ENCODE data around the gene ACVR1. TPM values are rescaled to one million over a fixed set of nuclear protein-coding genes. Genes with fewer than 3 reads are reported as not detected.
A peak's percentile ranks its signal among the peaks of the same experiment; 100 is the strongest.

The ACVR1 gene
- total RNA-seq: 59.5 and 66.6 TPM in 2 replicates
- long read RNA-seq, transcript ACVR1-207 (11 exons, 2,861 nt): major isoform, 41 of 114 reads
- long read RNA-seq, partial matches to known transcripts: 30 of 114 reads
- long read RNA-seq, other reads (novel, unspliced or antisense): 43 of 114 reads

- H3K36me3 Mint-ChIP-seq (ENCODE audit: unreplicated experiment): no peaks in the 10 kb centered on the region
- TF ChIP-seq CTCF (IDR thresholded peaks at IDR 0.05): peak; percentile 45
- H3K9me3 Mint-ChIP-seq (ENCODE audit: unreplicated experiment): no peaks in the 10 kb centered on the region
- H3K27me3 Mint-ChIP-seq (ENCODE audit: unreplicated experiment): no peaks in the 10 kb centered on the region
- peak; percentile 97 for DNase-seq (ENCODE audit: extremely low spot score, unreplicated experiment)
- H3K27ac Mint-ChIP-seq (ENCODE audit: unreplicated experiment): peak within 1 kb of the TSS; percentile 96
- peak within 1 kb of the TSS; percentile 93 for H3K4me3 Mint-ChIP-seq (ENCODE audit: unreplicated experiment)
- H3K4me1 Mint-ChIP-seq (ENCODE audit: unreplicated experiment): peaks cover 41% of the 10 kb centered on the region
Observed at GRCh38 chr2:157876066-157876785, at the start of gene ACVR1. Gene ACVR1, minus strand, starts transcription at chr2:157876330. Its CDS starts 76,837 bp downstream, at chr2:157799493.

DNA sequence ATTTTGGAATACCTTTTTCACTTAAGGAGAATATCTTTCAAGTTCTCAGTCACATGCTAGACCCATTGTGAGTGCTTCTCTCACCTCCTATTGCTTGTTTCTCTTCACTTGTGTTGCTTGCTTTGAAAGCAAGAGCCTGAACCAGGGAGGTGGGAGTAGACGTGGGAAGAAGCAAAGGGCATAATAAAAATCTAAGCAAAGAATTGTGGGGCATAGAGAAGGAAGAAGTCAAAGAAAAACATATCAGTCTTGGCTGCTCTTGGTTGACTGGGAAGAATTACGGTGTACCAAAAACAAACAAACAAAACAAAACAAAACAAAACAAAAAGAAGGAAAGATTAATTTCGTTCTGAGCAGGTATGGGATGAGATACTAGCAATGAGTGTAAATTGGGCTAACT, 48.9 kb upstream of the ACVR1 start:
- Mint-ChIP-seq H3K27ac (ENCODE audit: unreplicated experiment) (no peak overlapping the region), H3K4me3 (ENCODE audit: unreplicated experiment) (no peak overlapping the region)

GRCh38 chr2:157923598-157924217, 47.6 kb upstream of the ACVR1 start:
- no peak for TF ChIP-seq CTCF (IDR thresholded peaks at IDR 0.05)
- H3K4me3 Mint-ChIP-seq (ENCODE audit: unreplicated experiment): no peak overlapping the region
- H3K27me3 Mint-ChIP-seq (ENCODE audit: unreplicated experiment): peaks cover 29% of the 10 kb centered on the region
- no peaks in the 10 kb centered on the region for H3K4me1 Mint-ChIP-seq (ENCODE audit: unreplicated experiment)
- no peaks in the 10 kb centered on the region for H3K36me3 Mint-ChIP-seq (ENCODE audit: unreplicated experiment)
- no peaks in the 10 kb centered on the region for H3K9me3 Mint-ChIP-seq (ENCODE audit: unreplicated experiment)
- H3K27ac Mint-ChIP-seq (ENCODE audit: unreplicated experiment): no peak overlapping the region
- no peak for DNase-seq (ENCODE audit: extremely low spot score, unreplicated experiment)

More for the DNA sequence above, 48.9 kb upstream of the ACVR1 start:
- Mint-ChIP-seq H3K36me3 (ENCODE audit: unreplicated experiment) (no peaks in the 10 kb centered on the region), H3K9me3 (ENCODE audit: unreplicated experiment) (no peaks in the 10 kb centered on the region), H3K4me1 (ENCODE audit: unreplicated experiment) (no peaks in the 10 kb centered on the region), H3K27me3 (ENCODE audit: unreplicated experiment) (peaks cover 27% of the 10 kb centered on the region)
- TF ChIP-seq CTCF (IDR thresholded peaks at IDR 0.05): no peak
- DNase-seq (ENCODE audit: extremely low spot score, unreplicated experiment): no peak

DNA sequence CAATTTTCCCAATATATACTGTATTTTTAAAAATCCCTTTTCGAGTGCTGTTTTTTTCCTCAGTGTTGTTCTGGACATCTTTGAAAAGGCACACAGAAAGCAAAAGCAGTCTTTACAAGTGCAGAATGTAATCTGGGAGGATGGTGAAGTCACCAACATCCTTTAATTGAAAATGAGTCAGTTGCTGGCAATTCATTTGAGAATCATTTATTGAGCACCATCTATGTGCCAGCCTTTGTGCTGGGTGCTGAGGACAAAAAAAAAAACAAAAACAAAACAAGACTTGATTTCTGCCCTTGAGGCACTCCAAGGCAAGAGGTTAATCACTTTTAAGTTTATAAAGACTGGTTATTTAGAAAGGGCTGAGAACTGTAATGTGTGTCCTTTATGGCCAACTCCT, 46.7 kb upstream of the ACVR1 start:
- no peak for DNase-seq (ENCODE audit: extremely low spot score, unreplicated experiment)
- H3K36me3 Mint-ChIP-seq (ENCODE audit: unreplicated experiment): no peaks in the 10 kb centered on the region

More for the DNA sequence above, 46.7 kb upstream of the ACVR1 start:
- H3K27me3 Mint-ChIP-seq (ENCODE audit: unreplicated experiment): peaks cover 33% of the 10 kb centered on the region
- no peaks in the 10 kb centered on the region for H3K4me1 Mint-ChIP-seq (ENCODE audit: unreplicated experiment)
- H3K9me3 Mint-ChIP-seq (ENCODE audit: unreplicated experiment): no peaks in the 10 kb centered on the region
- no peak for TF ChIP-seq CTCF (IDR thresholded peaks at IDR 0.05)
- H3K4me3 Mint-ChIP-seq (ENCODE audit: unreplicated experiment): no peak overlapping the region
- no peak overlapping the region for H3K27ac Mint-ChIP-seq (ENCODE audit: unreplicated experiment)

All from osteocyte (in vitro differentiated cells).